Measurements from ENCODE around the gene EIF3I. TPM values are rescaled to one million over a fixed set of nuclear protein-coding genes. Genes with fewer than 3 reads are reported as not detected.

EIF3I gene
- total and polyA plus RNA-seq, 8 donors: 21.1 to 444 (median 152) TPM

- WGBS, 5 donors: 67 to 82% (median 78%) methylated on average over 5 of the region's 5 CpGs
- H3K27me3 ChIP-seq: no peaks in the 10 kb centered on the region
- H3K4me1 ChIP-seq: peaks cover 30 to 73% (median 54%) of the 10 kb centered on the region in 4 donors
- intact Hi-C loops (cut with DNase I; ENCODE audit: low total_unique reads): no loop called here
- no peak for TF ChIP-seq CTCF (IDR thresholded peaks at IDR 0.05)
- TF ChIP-seq POLR2A (IDR thresholded peaks at IDR 0.05): no peak
- peak overlapping the region in 3 of 5 donors; percentile 44 to 97 (median 96) for H3K27ac ChIP-seq
- no peaks in the 10 kb centered on the region for H3K9me3 ChIP-seq
- no peak for DNase-seq
- peak overlapping the region; percentile 64 to 78 (median 64) for H3K4me3 ChIP-seq
- peaks cover 17 to 53% (median 51%) of the 10 kb centered on the region in 4 donors for H3K36me3 ChIP-seq
Measured at GRCh38 chr1:32181563-32181962, 40.6 kb upstream of the EIF3I start.

- peak overlapping the region in 3 of 5 donors; percentile 5 to 97 (median 44) for H3K27ac ChIP-seq
- H3K4me3 ChIP-seq: peak overlapping the region in 2 of 4 donors; percentile 64 to 78
- 79 to 91% (median 89%) methylated on average over 6 of the region's 6 CpGs for WGBS, 5 donors
Measured at GRCh38 chr1:32182060-32182459, 40.1 kb upstream of the EIF3I start.

GRCh38 chr1:32184650-32185049 is 37.6 kb upstream of the EIF3I start:
- TF ChIP-seq EP300 (IDR thresholded peaks at IDR 0.05) (no peak), CTCF (IDR thresholded peaks at IDR 0.05) (no peak), POLR2A (IDR thresholded peaks at IDR 0.05) (no peak), POLR2AphosphoS5 (IDR thresholded peaks at IDR 0.05) (no peak)
- H3K9me3 ChIP-seq: no peaks in the 10 kb centered on the region
- no peaks in the 10 kb centered on the region for H3K27me3 ChIP-seq
- peaks cover 20 to 70% (median 47%) of the 10 kb centered on the region in 4 donors for H3K4me1 ChIP-seq
- no peak for DNase-seq
- H3K4me3 ChIP-seq: no peak overlapping the region
- H3K36me3 ChIP-seq: peaks cover 43 to 84% (median 82%) of the 10 kb centered on the region in 4 donors
- intact Hi-C loops (cut with DNase I; ENCODE audit: low total_unique reads): no loop called here
- H3K27ac ChIP-seq: no peak overlapping the region

More at GRCh38 chr1:32182060-32182459, 40.1 kb upstream of the EIF3I start:
- H3K27me3 ChIP-seq: no peaks in the 10 kb centered on the region
- DNase-seq: no peak
- no peak for TF ChIP-seq POLR2A (IDR thresholded peaks at IDR 0.05)
- H3K36me3 ChIP-seq: peaks cover 18 to 58% (median 56%) of the 10 kb centered on the region in 4 donors
- H3K4me1 ChIP-seq: peaks cover 30 to 78% (median 54%) of the 10 kb centered on the region in 4 donors
- intact Hi-C loops (cut with DNase I; ENCODE audit: low total_unique reads): no loop called here
- H3K9me3 ChIP-seq: no peaks in the 10 kb centered on the region

GRCh38 chr1:32186077-32186476 is 36.1 kb upstream of the EIF3I start:
- TF ChIP-seq EP300 (IDR thresholded peaks at IDR 0.05): no peak
- no peak for TF ChIP-seq CTCF (IDR thresholded peaks at IDR 0.05)
- no peak for TF ChIP-seq POLR2A (IDR thresholded peaks at IDR 0.05)
- no peak for TF ChIP-seq POLR2AphosphoS5 (IDR thresholded peaks at IDR 0.05)
- 86 to 95% (median 90%) methylated on average over 2 of the region's 2 CpGs for WGBS, 5 donors
- no peak overlapping the region for H3K27ac ChIP-seq
- H3K36me3 ChIP-seq: peaks cover 57 to 98% (median 96%) of the 10 kb centered on the region in 4 donors
- no peaks in the 10 kb centered on the region for H3K9me3 ChIP-seq
- no peak for DNase-seq
- intact Hi-C loops (cut with DNase I; ENCODE audit: low total_unique reads): no loop called here
- peaks cover 13 to 63% (median 37%) of the 10 kb centered on the region in 4 donors for H3K4me1 ChIP-seq
- no peak overlapping the region for H3K4me3 ChIP-seq
- no peaks in the 10 kb centered on the region for H3K27me3 ChIP-seq

GRCh38 chr1:32186491-32186890 is 35.7 kb upstream of the EIF3I start:
- no peak for DNase-seq
- H3K27ac ChIP-seq: no peak overlapping the region
- intact Hi-C loops (cut with DNase I; ENCODE audit: low total_unique reads): no loop called here
- H3K4me1 ChIP-seq: peaks cover 9 to 59% (median 33%) of the 10 kb centered on the region in 4 donors
- H3K9me3 ChIP-seq: no peaks in the 10 kb centered on the region
- TF ChIP-seq POLR2A (IDR thresholded peaks at IDR 0.05) (no peak), EP300 (IDR thresholded peaks at IDR 0.05) (no peak), CTCF (IDR thresholded peaks at IDR 0.05) (no peak), POLR2AphosphoS5 (IDR thresholded peaks at IDR 0.05) (no peak)
- H3K4me3 ChIP-seq: no peak overlapping the region
- no peaks in the 10 kb centered on the region for H3K27me3 ChIP-seq
- 81 to 89% (median 87%) methylated on average over 2 of the region's 2 CpGs for WGBS, 5 donors
- H3K36me3 ChIP-seq: peaks cover 61 to 98% (median 96%) of the 10 kb centered on the region in 4 donors
